ENCODE results near the gene COL12A1. TPM values are rescaled to one million over a fixed set of nuclear protein-coding genes. Genes with fewer than 3 reads are reported as not detected.

The COL12A1 gene
- total and polyA plus RNA-seq, 10 of the 15 experiments (the other 5 are each of a cell fraction or from before 2014, with no cell fraction given), result under 0.01 to 0.69 (median 0.11) TPM; not detected in 6

DNA sequence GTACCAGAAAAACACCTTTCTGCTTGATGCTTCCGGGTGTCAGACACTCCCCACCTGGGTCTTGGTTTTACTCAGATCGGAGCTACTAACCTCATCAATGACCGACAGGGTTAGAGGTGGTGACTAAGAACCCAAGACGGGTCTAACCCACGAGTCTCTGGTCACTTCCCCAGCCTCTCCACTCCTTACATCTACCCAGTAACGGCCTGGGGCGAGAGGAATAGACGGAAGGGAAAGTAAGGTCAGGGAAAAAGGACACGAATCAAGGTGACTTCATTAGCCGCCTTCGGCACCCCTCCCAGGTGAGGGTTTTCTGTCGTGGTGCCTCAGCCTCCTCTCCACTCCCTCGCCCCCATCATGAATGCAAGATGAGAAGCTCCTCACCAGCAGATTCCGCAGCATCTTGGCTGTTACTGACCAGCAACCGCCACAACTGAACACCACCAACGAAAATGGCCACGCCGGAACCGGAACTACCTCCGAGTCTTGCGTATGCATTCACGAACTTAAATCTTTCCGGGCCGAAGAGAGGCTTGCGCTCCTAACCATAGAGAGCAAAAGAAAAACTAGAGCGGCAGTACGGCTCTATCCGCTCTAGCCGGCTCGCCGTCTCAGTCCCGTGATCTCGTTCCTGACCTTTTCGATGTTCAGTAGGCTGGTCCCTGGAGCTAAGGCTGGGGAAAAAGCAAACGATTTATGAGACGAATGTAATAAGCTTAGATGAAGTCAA, 37.6 kb upstream of the COL12A1 start, which contains the start of gene COX7A2 (continued):
- TF ChIP-seq, protein P1, sequence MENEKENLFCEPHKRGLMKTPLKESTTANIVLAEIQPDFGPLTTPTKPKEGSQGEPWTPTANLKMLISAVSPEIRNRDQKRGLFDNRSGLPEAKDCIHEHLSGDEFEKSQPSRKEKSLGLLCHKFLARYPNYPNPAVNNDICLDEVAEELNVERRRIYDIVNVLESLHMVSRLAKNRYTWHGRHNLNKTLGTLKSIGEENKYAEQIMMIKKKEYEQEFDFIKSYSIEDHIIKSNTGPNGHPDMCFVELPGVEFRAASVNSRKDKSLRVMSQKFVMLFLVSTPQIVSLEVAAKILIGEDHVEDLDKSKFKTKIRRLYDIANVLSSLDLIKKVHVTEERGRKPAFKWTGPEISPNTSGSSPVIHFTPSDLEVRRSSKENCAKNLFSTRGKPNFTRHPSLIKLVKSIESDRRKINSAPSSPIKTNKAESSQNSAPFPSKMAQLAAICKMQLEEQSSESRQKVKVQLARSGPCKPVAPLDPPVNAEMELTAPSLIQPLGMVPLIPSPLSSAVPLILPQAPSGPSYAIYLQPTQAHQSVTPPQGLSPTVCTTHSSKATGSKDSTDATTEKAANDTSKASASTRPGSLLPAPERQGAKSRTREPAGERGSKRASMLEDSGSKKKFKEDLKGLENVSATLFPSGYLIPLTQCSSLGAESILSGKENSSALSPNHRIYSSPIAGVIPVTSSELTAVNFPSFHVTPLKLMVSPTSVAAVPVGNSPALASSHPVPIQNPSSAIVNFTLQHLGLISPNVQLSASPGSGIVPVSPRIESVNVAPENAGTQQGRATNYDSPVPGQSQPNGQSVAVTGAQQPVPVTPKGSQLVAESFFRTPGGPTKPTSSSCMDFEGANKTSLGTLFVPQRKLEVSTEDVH (IDR thresholded peaks at IDR 0.05; ENCODE audit: low read depth, partially characterized antibody), result peak; percentile 76
- TF ChIP-seq, protein P2, sequence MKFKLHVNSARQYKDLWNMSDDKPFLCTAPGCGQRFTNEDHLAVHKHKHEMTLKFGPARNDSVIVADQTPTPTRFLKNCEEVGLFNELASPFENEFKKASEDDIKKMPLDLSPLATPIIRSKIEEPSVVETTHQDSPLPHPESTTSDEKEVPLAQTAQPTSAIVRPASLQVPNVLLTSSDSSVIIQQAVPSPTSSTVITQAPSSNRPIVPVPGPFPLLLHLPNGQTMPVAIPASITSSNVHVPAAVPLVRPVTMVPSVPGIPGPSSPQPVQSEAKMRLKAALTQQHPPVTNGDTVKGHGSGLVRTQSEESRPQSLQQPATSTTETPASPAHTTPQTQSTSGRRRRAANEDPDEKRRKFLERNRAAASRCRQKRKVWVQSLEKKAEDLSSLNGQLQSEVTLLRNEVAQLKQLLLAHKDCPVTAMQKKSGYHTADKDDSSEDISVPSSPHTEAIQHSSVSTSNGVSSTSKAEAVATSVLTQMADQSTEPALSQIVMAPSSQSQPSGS (IDR thresholded peaks at IDR 0.05; ENCODE audit: low read length), result peak; percentile 46
- TF ChIP-seq HCFC1 (IDR thresholded peaks at IDR 0.05; ENCODE audit: low read length), result peak; percentile 72
- TF ChIP-seq SUZ12 (IDR thresholded peaks at IDR 0.05; ENCODE audit: unreplicated experiment), result no peak
- TF ChIP-seq, protein P3, sequence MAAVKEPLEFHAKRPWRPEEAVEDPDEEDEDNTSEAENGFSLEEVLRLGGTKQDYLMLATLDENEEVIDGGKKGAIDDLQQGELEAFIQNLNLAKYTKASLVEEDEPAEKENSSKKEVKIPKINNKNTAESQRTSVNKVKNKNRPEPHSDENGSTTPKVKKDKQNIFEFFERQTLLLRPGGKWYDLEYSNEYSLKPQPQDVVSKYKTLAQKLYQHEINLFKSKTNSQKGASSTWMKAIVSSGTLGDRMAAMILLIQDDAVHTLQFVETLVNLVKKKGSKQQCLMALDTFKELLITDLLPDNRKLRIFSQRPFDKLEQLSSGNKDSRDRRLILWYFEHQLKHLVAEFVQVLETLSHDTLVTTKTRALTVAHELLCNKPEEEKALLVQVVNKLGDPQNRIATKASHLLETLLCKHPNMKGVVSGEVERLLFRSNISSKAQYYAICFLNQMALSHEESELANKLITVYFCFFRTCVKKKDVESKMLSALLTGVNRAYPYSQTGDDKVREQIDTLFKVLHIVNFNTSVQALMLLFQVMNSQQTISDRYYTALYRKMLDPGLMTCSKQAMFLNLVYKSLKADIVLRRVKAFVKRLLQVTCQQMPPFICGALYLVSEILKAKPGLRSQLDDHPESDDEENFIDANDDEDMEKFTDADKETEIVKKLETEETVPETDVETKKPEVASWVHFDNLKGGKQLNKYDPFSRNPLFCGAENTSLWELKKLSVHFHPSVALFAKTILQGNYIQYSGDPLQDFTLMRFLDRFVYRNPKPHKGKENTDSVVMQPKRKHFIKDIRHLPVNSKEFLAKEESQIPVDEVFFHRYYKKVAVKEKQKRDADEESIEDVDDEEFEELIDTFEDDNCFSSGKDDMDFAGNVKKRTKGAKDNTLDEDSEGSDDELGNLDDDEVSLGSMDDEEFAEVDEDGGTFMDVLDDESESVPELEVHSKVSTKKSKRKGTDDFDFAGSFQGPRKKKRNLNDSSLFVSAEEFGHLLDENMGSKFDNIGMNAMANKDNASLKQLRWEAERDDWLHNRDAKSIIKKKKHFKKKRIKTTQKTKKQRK (IDR thresholded peaks at IDR 0.05; ENCODE audit: low read depth, low read length), result no peak
- TF ChIP-seq YY1 (IDR thresholded peaks at IDR 0.05; ENCODE audit: low read depth, low read length), result peak; percentile 96
- TF ChIP-seq KAT2A (conservative IDR thresholded peaks at IDR 0.05; ENCODE audit: control insufficient read depth, low read depth, low read length), result no peak
- TF ChIP-seq SMAD1 (IDR thresholded peaks at IDR 0.05; ENCODE audit: low read depth, partially characterized antibody), result peak; percentile 81
- no peak for TF ChIP-seq RELA (IDR thresholded peaks at IDR 0.05; ENCODE audit: borderline replicate concordance, partially characterized antibody)
- TF ChIP-seq TAF1 (IDR thresholded peaks at IDR 0.05; ENCODE audit: borderline replicate concordance, low read depth, low read length), result peak; percentile 91
- peak; percentile 82 for TF ChIP-seq DPF2 (IDR thresholded peaks at IDR 0.05)
- peak; percentile 68; the same call in 1 of the 2 replicates for TF ChIP-seq ZNF217 (IDR thresholded peaks at IDR 0.05)
- TF ChIP-seq MEF2A (IDR thresholded peaks at IDR 0.05; ENCODE audit: insufficient read depth, low read depth, low read length), result peak; percentile 41; the same call in 1 of the 2 replicates
- TF ChIP-seq, protein P4, sequence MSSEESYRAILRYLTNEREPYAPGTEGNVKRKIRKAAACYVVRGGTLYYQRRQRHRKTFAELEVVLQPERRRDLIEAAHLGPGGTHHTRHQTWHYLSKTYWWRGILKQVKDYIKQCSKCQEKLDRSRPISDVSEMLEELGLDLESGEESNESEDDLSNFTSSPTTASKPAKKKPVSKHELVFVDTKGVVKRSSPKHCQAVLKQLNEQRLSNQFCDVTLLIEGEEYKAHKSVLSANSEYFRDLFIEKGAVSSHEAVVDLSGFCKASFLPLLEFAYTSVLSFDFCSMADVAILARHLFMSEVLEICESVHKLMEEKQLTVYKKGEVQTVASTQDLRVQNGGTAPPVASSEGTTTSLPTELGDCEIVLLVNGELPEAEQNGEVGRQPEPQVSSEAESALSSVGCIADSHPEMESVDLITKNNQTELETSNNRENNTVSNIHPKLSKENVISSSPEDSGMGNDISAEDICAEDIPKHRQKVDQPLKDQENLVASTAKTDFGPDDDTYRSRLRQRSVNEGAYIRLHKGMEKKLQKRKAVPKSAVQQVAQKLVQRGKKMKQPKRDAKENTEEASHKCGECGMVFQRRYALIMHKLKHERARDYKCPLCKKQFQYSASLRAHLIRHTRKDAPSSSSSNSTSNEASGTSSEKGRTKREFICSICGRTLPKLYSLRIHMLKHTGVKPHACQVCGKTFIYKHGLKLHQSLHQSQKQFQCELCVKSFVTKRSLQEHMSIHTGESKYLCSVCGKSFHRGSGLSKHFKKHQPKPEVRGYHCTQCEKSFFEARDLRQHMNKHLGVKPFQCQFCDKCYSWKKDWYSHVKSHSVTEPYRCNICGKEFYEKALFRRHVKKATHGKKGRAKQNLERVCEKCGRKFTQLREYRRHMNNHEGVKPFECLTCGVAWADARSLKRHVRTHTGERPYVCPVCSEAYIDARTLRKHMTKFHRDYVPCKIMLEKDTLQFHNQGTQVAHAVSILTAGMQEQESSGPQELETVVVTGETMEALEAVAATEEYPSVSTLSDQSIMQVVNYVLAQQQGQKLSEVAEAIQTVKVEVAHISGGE (CRISPR knock-in tag; IDR thresholded peaks at IDR 0.05), result peak; percentile 44; the same call in 1 of the 2 replicates
- TF ChIP-seq NR2C1 (IDR thresholded peaks at IDR 0.05), result peak; percentile 94
- TF ChIP-seq GATAD2B (conservative IDR thresholded peaks at IDR 0.05; ENCODE audit: low read depth), result peak; percentile 58; the same call in 1 of the 2 replicates
- TF ChIP-seq PML (IDR thresholded peaks at IDR 0.05; ENCODE audit: low read length), result peak; percentile 98
